Common myeloid progenitor, CD34-positive (primary cell): Measurements from ENCODE around the gene CELSR1.
"Not testable (repeated sequence)": the region's sequence is repeated elsewhere in the genome, so short reads cannot be mapped to it uniquely, and the experiment has no call there.

Experiments used
- CTCF ChIA-PET: fragments of 350-600 bp; sonication (Branson Sonifier 250); formaldehyde crosslinking; loops from one replicate; lab custom pipeline; 2021; ENCODE audit warnings: antibody characterized with exemption; lab: Charles Lee
- POLR2A ChIA-PET: fragments of 350-600 bp; sonication (Branson Sonifier 250); formaldehyde crosslinking; loops from one replicate; lab custom pipeline; 2021; ENCODE audit warnings: antibody characterized with exemption; lab: Charles Lee
- DNase-seq, 3 donors: peaks; one replicate each; pipeline versions ENCODE4 v3.0.0 to v3.0.0-alpha.2; 2013
- H3K27ac ChIP-seq, 2 experiments: 1 replicate in 1 of 2; 2 replicates in 1 of 2; pipeline ENCODE4 v1.7.0; 2013; ENCODE audit warnings: inconsistent platforms in 2 of 2, low read length in 2 of 2, mild to moderate bottlenecking in 2 of 2, low read depth in 1 of 2, moderate library complexity in 1 of 2; ENCODE audit not compliant: severe bottlenecking in 2 of 2, insufficient read depth in 1 of 2, poor library complexity in 1 of 2
- H3K27me3 ChIP-seq, 5 experiments: replicated peaks in 2 of 5; 1 replicate in 3 of 5; 2 replicates in 2 of 5; pipeline versions ENCODE4 v1.6.1 to v1.7.0; 2013; ENCODE audit warnings: low read length in 4 of 5, mild to moderate bottlenecking in 2 of 5, moderate library complexity in 2 of 5, inconsistent platforms in 1 of 5; ENCODE audit not compliant: insufficient read depth in 5 of 5, control insufficient read depth in 4 of 5
- H3K36me3 ChIP-seq, 4 experiments: 1 replicate in 2 of 4; 2 replicates in 2 of 4; pipeline versions ENCODE4 v1.6.1 to v1.7.0; 2013; ENCODE audit warnings: low read length in 3 of 4, control low read depth in 1 of 4, mild to moderate bottlenecking in 1 of 4; ENCODE audit not compliant: control insufficient read depth in 4 of 4, insufficient read depth in 4 of 4
- H3K4me1 ChIP-seq, 4 experiments: 1 replicate in 3 of 4; 2 replicates in 1 of 4; pipeline versions ENCODE4 v1.6.1 to v1.7.1; 2013; ENCODE audit warnings: low read length in 3 of 4, mild to moderate bottlenecking in 3 of 4, control low read depth in 1 of 4, inconsistent platforms in 1 of 4, moderate library complexity in 1 of 4; ENCODE audit not compliant: control insufficient read depth in 4 of 4, insufficient read depth in 4 of 4; ENCODE audit errors: control extremely low read depth in 1 of 4
- H3K4me3 ChIP-seq, 7 experiments: 1 replicate in 4 of 7; 2 replicates in 3 of 7; pipeline versions ENCODE4 v1.5.1 to v1.7.0; 2013; ENCODE audit warnings: mild to moderate bottlenecking in 7 of 7, low read length in 6 of 7, moderate library complexity in 6 of 7, inconsistent platforms in 2 of 7, low read depth in 2 of 7, control low read depth in 1 of 7; ENCODE audit not compliant: insufficient read depth in 4 of 7, control insufficient read depth in 1 of 7; ENCODE audit errors: extremely low read depth in 1 of 7
- H3K9me3 ChIP-seq, 5 experiments: 1 replicate in 4 of 5; 2 replicates in 1 of 5; pipeline versions ENCODE4 v1.6.1 to v1.7.1; 2013; ENCODE audit warnings: low read length in 4 of 5, mild to moderate bottlenecking in 2 of 5, inconsistent platforms in 1 of 5, low read depth in 1 of 5, moderate library complexity in 1 of 5; ENCODE audit not compliant: control insufficient read depth in 4 of 5, insufficient read depth in 2 of 5; ENCODE audit errors: control extremely low read depth in 1 of 5
- WGBS: methylation state at CpG from one replicate; pipeline ENCODE4 v1.1.5; 2013; ENCODE audit not compliant: insufficient coverage; 5-methylcytosine and 5-hydroxymethylcytosine counted together

Gene CELSR1

GRCh38 chr22:46504584-46504983, 32.8 kb downstream of the CELSR1 start:
- Histone ChIP-seq H3K4me1 (peaks cover 0 to 7% (median 6%) of the 10 kb centered on the region in 4 experiments), H3K27ac (no peak overlapping the region), H3K36me3 (no peaks in the 10 kb centered on the region), H3K9me3 (no peaks in the 10 kb centered on the region), H3K27me3 (peaks cover 0 to 47% (median 5%) of the 10 kb centered on the region in 5 experiments), H3K4me3 (no peak overlapping the region)
- ChIA-PET CTCF (no interaction called here), POLR2A (no interaction called here)
- no peak for DNase-seq
- 73% methylated on average over 1 of the region's 4 CpGs for WGBS

GRCh38 chr22:46502440-46503175, 34.8 kb downstream of the CELSR1 start:
- H3K27ac ChIP-seq: no peak overlapping the region
- peaks cover 0 to 43% (median 5%) of the 10 kb centered on the region in 5 experiments for H3K27me3 ChIP-seq
- no peak overlapping the region for H3K4me3 ChIP-seq
- no peak for DNase-seq
- ChIA-PET CTCF (no interaction called here), POLR2A (no interaction called here)
- no peaks in the 10 kb centered on the region for H3K9me3 ChIP-seq
- peaks cover 4 to 20% (median 17%) of the 10 kb centered on the region in 4 experiments for H3K4me1 ChIP-seq
- 81% methylated on average over 15 of the region's 17 CpGs for WGBS
- no peaks in the 10 kb centered on the region for H3K36me3 ChIP-seq

GRCh38 chr22:46501701-46502100, 35.7 kb downstream of the CELSR1 start:
- WGBS: 96% methylated on average over 3 of the region's 3 CpGs
- POLR2A ChIA-PET: interaction anchor here (0.5 kb wide), 1 partner anchor 16 kb away, joined by 3 read pairs; no protein-coding TSS in a partner anchor
- no peak for DNase-seq
- H3K27me3 ChIP-seq: peaks cover 0 to 46% (median 8%) of the 10 kb centered on the region in 5 experiments
- H3K4me3 ChIP-seq: no peak overlapping the region
- CTCF ChIA-PET: no interaction called here
- peaks cover 4 to 20% (median 17%) of the 10 kb centered on the region in 4 experiments for H3K4me1 ChIP-seq
- no peaks in the 10 kb centered on the region for H3K36me3 ChIP-seq
- H3K9me3 ChIP-seq: no peaks in the 10 kb centered on the region
- no peak overlapping the region for H3K27ac ChIP-seq

- not testable (repeated sequence) for H3K36me3 ChIP-seq, H3K4me3 ChIP-seq, DNase-seq, H3K27ac ChIP-seq, H3K9me3 ChIP-seq
- 97% methylated on average over 7 of the region's 12 CpGs for WGBS
- POLR2A ChIA-PET: interaction anchor here (0.5 kb wide), 1 partner anchor 17 kb away, joined by 3 read pairs; no protein-coding TSS in a partner anchor
- Histone ChIP-seq H3K4me1 (peaks cover 4 to 20% (median 17%) of the 10 kb centered on the region in 4 experiments), H3K27me3 (peaks cover 0 to 46% (median 8%) of the 10 kb centered on the region in 5 experiments)
- CTCF ChIA-PET: interaction anchor here (1.1 kb wide), 1 partner anchor 26 kb away, joined by 3 read pairs; no protein-coding TSS in a partner anchor
Observed at GRCh38 chr22:46501265-46501664, 36.2 kb downstream of the CELSR1 start.

- ChIA-PET POLR2A (no interaction called here), CTCF (interaction anchor here (1.1 kb wide), 1 partner anchor 27 kb away, joined by 3 read pairs; no protein-coding TSS in a partner anchor)
- Histone ChIP-seq H3K9me3 (no peaks in the 10 kb centered on the region), H3K36me3 (no peaks in the 10 kb centered on the region), H3K27ac (no peak overlapping the region), H3K27me3 (peaks cover 0 to 46% (median 8%) of the 10 kb centered on the region in 5 experiments), H3K4me3 (no peak overlapping the region), H3K4me1 (peaks cover 4 to 20% (median 17%) of the 10 kb centered on the region in 4 experiments)
- WGBS: 21% methylated on average over 14 of the region's 15 CpGs
- peak in 2 of 3 donors; percentile 23 to 43 for DNase-seq
Observed at GRCh38 chr22:46500201-46500600, 37.2 kb downstream of the CELSR1 start.

- peaks cover 4 to 20% (median 17%) of the 10 kb centered on the region in 4 experiments for H3K4me1 ChIP-seq
- no peak overlapping the region for H3K4me3 ChIP-seq
- CTCF ChIA-PET: interaction anchor here (1.1 kb wide), 1 partner anchor 64 kb away, joined by 3 read pairs; no protein-coding TSS in a partner anchor
- WGBS: 28% methylated on average over 11 of the region's 12 CpGs
- H3K27me3 ChIP-seq: peaks cover 0 to 46% (median 8%) of the 10 kb centered on the region in 5 experiments
- DNase-seq: no peak
- POLR2A ChIA-PET: no interaction called here
- H3K9me3 ChIP-seq: no peaks in the 10 kb centered on the region
- no peaks in the 10 kb centered on the region for H3K36me3 ChIP-seq
- H3K27ac ChIP-seq: no peak overlapping the region
Observed at GRCh38 chr22:46499805-46500189, 37.6 kb downstream of the CELSR1 start.

- H3K4me1 ChIP-seq: peaks cover 0 to 5% (median 3%) of the 10 kb centered on the region in 4 experiments
- POLR2A ChIA-PET: no interaction called here
- H3K27ac ChIP-seq: no peak overlapping the region
- DNase-seq: no peak
- CTCF ChIA-PET: no interaction called here
- H3K27me3 ChIP-seq: peaks cover 0 to 6% (median 2%) of the 10 kb centered on the region in 5 experiments
- no peaks in the 10 kb centered on the region for H3K9me3 ChIP-seq
- no peaks in the 10 kb centered on the region for H3K36me3 ChIP-seq
- 95% methylated on average over 11 of the region's 11 CpGs for WGBS
- H3K4me3 ChIP-seq: no peak overlapping the region
Observed at GRCh38 chr22:46491946-46492345, 45.5 kb downstream of the CELSR1 start.
